A549 (cell line): Measurements from ENCODE around the gene SEC23IP.

Experiments
- EP300 ChIP-seq, 2 experiments: fragments of >200 bp; sonication (Bioruptor Twin); formaldehyde crosslinking; IDR thresholded peaks; 2 replicates in 1 of 2; 3 replicates in 1 of 2; pipeline ENCODE4 v1.6.1; 2016 to 2017
- RARB ChIP-seq: fragments of 250-450 bp; sonication (Bioruptor Pico); IDR thresholded peaks from 2 replicates; pipeline ENCODE4 v1.8.0; 2021; ENCODE audit warnings: mild to moderate bottlenecking, moderate library complexity
- TF ChIP-seq, protein P1 (sequence below): fragments of >200 bp; sonication (Bioruptor Twin); formaldehyde crosslinking; IDR thresholded peaks from 3 replicates; pipeline ENCODE4 v1.5.1; 2016

DNA sequence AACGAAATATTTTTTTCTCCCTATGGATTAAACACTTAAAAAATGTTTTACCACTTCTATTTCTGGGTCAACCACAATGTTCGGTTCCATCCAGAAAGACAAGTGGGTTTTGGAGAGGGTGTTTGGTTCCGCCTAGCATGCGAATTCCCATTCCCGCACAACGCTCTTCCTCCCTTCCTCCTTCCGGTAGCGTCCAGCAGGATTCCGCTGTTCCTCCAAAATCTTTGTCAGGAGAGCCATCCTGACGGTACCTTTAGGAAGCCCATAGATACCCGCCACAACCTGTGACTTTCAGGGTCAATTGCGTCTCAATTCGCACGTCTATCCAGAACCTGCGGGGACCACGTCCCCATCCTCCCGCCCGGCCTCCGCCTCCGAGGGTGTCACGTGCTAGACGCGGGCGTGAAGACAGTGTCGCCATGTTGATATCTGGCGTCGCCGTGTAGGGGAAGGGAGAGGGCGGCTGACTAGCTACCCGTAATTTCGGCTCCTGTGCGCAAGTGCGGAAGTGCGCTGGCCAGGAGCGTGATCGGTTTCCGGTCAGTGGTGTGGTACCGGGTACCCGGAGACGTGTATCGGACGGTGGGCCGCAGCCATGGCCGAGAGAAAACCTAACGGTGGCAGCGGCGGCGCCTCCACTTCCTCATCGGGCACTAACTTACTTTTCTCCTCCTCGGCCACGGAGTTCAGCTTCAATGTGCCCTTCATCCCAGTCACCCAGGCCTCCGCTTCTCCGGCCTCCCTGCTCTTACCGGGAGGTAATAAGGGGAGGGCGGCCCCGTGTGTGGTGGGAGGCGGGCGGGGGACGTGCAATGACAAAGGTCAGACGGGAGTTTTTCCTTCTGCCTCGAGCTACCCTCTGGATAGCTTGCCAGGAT, at the start of gene SEC23IP:
- TF ChIP-seq, protein P1, sequence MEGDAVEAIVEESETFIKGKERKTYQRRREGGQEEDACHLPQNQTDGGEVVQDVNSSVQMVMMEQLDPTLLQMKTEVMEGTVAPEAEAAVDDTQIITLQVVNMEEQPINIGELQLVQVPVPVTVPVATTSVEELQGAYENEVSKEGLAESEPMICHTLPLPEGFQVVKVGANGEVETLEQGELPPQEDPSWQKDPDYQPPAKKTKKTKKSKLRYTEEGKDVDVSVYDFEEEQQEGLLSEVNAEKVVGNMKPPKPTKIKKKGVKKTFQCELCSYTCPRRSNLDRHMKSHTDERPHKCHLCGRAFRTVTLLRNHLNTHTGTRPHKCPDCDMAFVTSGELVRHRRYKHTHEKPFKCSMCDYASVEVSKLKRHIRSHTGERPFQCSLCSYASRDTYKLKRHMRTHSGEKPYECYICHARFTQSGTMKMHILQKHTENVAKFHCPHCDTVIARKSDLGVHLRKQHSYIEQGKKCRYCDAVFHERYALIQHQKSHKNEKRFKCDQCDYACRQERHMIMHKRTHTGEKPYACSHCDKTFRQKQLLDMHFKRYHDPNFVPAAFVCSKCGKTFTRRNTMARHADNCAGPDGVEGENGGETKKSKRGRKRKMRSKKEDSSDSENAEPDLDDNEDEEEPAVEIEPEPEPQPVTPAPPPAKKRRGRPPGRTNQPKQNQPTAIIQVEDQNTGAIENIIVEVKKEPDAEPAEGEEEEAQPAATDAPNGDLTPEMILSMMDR = no peak
- TF ChIP-seq RARB (CRISPR knock-in tag) = no peak
- TF ChIP-seq EP300 (IDR thresholded peaks at IDR 0.05) = no peak
